SK-N-SH (cell line): ENCODE measurements around the gene SFXN5. TPM values are rescaled to one million over a fixed set of nuclear protein-coding genes. Genes with fewer than 3 reads are reported as not detected.

Experiments
- CTCF ChIA-PET: fragments of 300-600, 350-600 bp; formaldehyde crosslinking; extraction: SDS; loops from one replicate; lab custom pipeline; 2021; lab: Yijun Ruan, JAX
- POLR2A ChIA-PET: fragments of 350-600 bp; sonication (Branson Sonifier 250); formaldehyde crosslinking; extraction: SDS; loops from one replicate; lab custom pipeline; 2020; ENCODE audit warnings: antibody characterized with exemption, inconsistent platforms; lab: Yijun Ruan, JAX
- DNase-seq: peaks from one replicate; pipeline ENCODE4 v3.0.0; 2012
- H2AFZ ChIP-seq: fragments of 200-600 bp; sonication (generic); 2 replicates; pipeline ENCODE4 v1.8.1; 2016; ENCODE audit warnings: antibody characterized with exemption, mild to moderate bottlenecking, low read depth
- H3F3A ChIP-seq: fragments of 200-600 bp; sonication (generic); replicated peaks from 2 replicates; pipeline ENCODE3; 2016; ENCODE audit warnings: antibody characterized with exemption, mild to moderate bottlenecking; ENCODE audit not compliant: insufficient read depth
- H3K27ac ChIP-seq, 2 experiments: fragments of 200-500 bp in 1 of 2; fragments of 200-600 bp in 1 of 2; sonication (Bioruptor generic) in 1 of 2; sonication (generic), shearing (Covaris generic) in 1 of 2; 2 replicates each; pipeline versions ENCODE4 v1.5.1 to v1.6.1; 2014 to 2016; ENCODE audit warnings: low read depth in 2 of 2, inconsistent platforms in 1 of 2, low read length in 1 of 2, mild to moderate bottlenecking in 1 of 2, mixed read lengths in 1 of 2
- H3K27me3 ChIP-seq: fragments of 200-600 bp; sonication (generic), shearing (Covaris generic); 2 replicates; pipeline ENCODE4 v1.6.1; 2016; ENCODE audit warnings: mixed run types; ENCODE audit not compliant: insufficient read depth
- H3K36me3 ChIP-seq, 2 experiments: fragments of 200-500 bp in 1 of 2; fragments of 200-600 bp in 1 of 2; sonication (Bioruptor generic) in 1 of 2; sonication (generic) in 1 of 2; replicated peaks in 1 of 2; 2 replicates each; pipeline versions ENCODE3 to v1.5.1; 2014 to 2016; ENCODE audit warnings: low read length in 1 of 2, mild to moderate bottlenecking in 1 of 2; ENCODE audit not compliant: insufficient read depth in 2 of 2, control insufficient read depth in 1 of 2
- H3K4me1 ChIP-seq, 2 experiments: fragments of 200-500 bp in 1 of 2; fragments of 200-600 bp in 1 of 2; sonication (Bioruptor generic) in 1 of 2; sonication (generic), shearing (Covaris generic) in 1 of 2; 2 replicates each; pipeline versions ENCODE4 v1.5.1 to v1.6.1; 2014 to 2016; ENCODE audit warnings: low read depth in 1 of 2, low read length in 1 of 2, mixed run types in 1 of 2; ENCODE audit not compliant: insufficient read depth in 2 of 2, control insufficient read depth in 1 of 2
- H3K4me2 ChIP-seq: fragments of 200-600 bp; sonication (generic), shearing (Covaris generic); 2 replicates; pipeline ENCODE4 v1.6.1; 2017; ENCODE audit warnings: mixed run types
- H3K4me3 ChIP-seq, 2 experiments: fragments of 200-500 bp in 1 of 2; fragments of 200-600 bp in 1 of 2; sonication (Bioruptor generic) in 1 of 2; sonication (generic), shearing (Covaris generic) in 1 of 2; 2 replicates each; pipeline versions ENCODE4 v1.5.1 to v1.8.1; 2014 to 2016; ENCODE audit warnings: low read depth in 2 of 2, inconsistent platforms in 1 of 2, low read length in 1 of 2, mild to moderate bottlenecking in 1 of 2, mixed read lengths in 1 of 2, moderate library complexity in 1 of 2
- H3K79me2 ChIP-seq: fragments of 200-600 bp; sonication (generic); 2 replicates; pipeline ENCODE4 v1.8.1; 2017; ENCODE audit warnings: mild to moderate bottlenecking; ENCODE audit not compliant: insufficient read depth
- H3K9ac ChIP-seq: fragments of 200-600 bp; sonication (generic); 2 replicates; pipeline ENCODE4 v1.6.1; 2017; ENCODE audit warnings: mixed run types
- H3K9me2 ChIP-seq: fragments of 200-600 bp; sonication (generic); 2 replicates; pipeline ENCODE4 v1.6.1; 2017; ENCODE audit warnings: mixed run types
- H3K9me3 ChIP-seq: fragments of 200-600 bp; sonication (generic); 2 replicates; pipeline ENCODE4 v1.6.1; 2017; ENCODE audit warnings: mixed run types, mild to moderate bottlenecking, moderate library complexity
- H4K20me1 ChIP-seq: fragments of 200-600 bp; sonication (generic); 2 replicates; pipeline ENCODE4 v1.6.1; 2017; ENCODE audit warnings: mild to moderate bottlenecking, mixed run types; ENCODE audit not compliant: insufficient read depth
- CHD2 ChIP-seq: fragments of 150-350 bp; IDR thresholded peaks from 2 replicates; pipeline ENCODE4 v1.6.1; 2018; ENCODE audit warnings: low read length; ENCODE audit not compliant: partially characterized antibody
- CTCF ChIP-seq: fragments of 200-600 bp; sonication (generic); IDR thresholded peaks from 2 replicates; pipeline ENCODE4 v1.6.1; 2017; ENCODE audit warnings: antibody characterized with exemption, mild to moderate bottlenecking, moderate library complexity
- ELF1 ChIP-seq: IDR thresholded peaks from 2 replicates; pipeline ENCODE4 v1.4.0; 2012
- EP300 ChIP-seq, 2 experiments: IDR thresholded peaks; 2 replicates each; pipeline versions ENCODE4 v1.4.0 to v1.6.1; 2012; ENCODE audit warnings: borderline replicate concordance in 1 of 2, low read depth in 1 of 2, low read length in 1 of 2
- EZH2phosphoT487 ChIP-seq: fragments of 200-600 bp; sonication (generic); IDR thresholded peaks from 2 replicates; pipeline ENCODE4 v1.6.1; 2017; ENCODE audit warnings: low read depth, mixed run types, mild to moderate bottlenecking, antibody characterized with exemption, moderate library complexity, borderline replicate concordance
- FOSL2 ChIP-seq: IDR thresholded peaks from 2 replicates; pipeline ENCODE4 v1.4.0; 2012; ENCODE audit warnings: low read depth, mild to moderate bottlenecking, moderate library complexity, borderline replicate concordance
- FOXJ3 ChIP-seq: sonication (generic); formaldehyde crosslinking; IDR thresholded peaks from 2 replicates; pipeline ENCODE4 v1.5.1; 2020; ENCODE audit warnings: mild to moderate bottlenecking, missing genetic modification reagents
- FOXM1 ChIP-seq: IDR thresholded peaks from 2 replicates; pipeline ENCODE4 v1.4.0; 2012; ENCODE audit warnings: low read depth, mild to moderate bottlenecking
- GABPA ChIP-seq: IDR thresholded peaks from 2 replicates; pipeline ENCODE4 v1.4.0; 2012; ENCODE audit warnings: low read depth, mild to moderate bottlenecking
- GATA2 ChIP-seq: sonication (generic); formaldehyde crosslinking; IDR thresholded peaks from 2 replicates; pipeline ENCODE4 v1.5.0; 2020; ENCODE audit warnings: mild to moderate bottlenecking, missing genetic modification reagents
- MEF2A ChIP-seq: IDR thresholded peaks from 2 replicates; pipeline ENCODE4 v1.4.0; 2012; ENCODE audit warnings: low read depth, borderline replicate concordance
- MXI1 ChIP-seq: IDR thresholded peaks from 2 replicates; pipeline ENCODE4 v1.6.1; 2012; ENCODE audit warnings: mild to moderate bottlenecking, low read depth, low read length, improper control_type of control experiment
- NFIC ChIP-seq: IDR thresholded peaks from 2 replicates; pipeline ENCODE4 v1.4.0; 2012; ENCODE audit warnings: borderline replicate concordance
- PBX3 ChIP-seq: IDR thresholded peaks from 2 replicates; pipeline ENCODE4; 2012
- RAD21 ChIP-seq: IDR thresholded peaks from 2 replicates; pipeline ENCODE4 v1.6.1; 2012; ENCODE audit warnings: mild to moderate bottlenecking, low read length
- RCOR1 ChIP-seq: fragments of 150-350 bp; IDR thresholded peaks from 2 replicates; pipeline ENCODE4 v1.6.1; 2017; ENCODE audit warnings: antibody characterized with exemption, low read length
- REST ChIP-seq: IDR thresholded peaks from 2 replicates; pipeline ENCODE4 v1.6.1; 2012; ENCODE audit warnings: mild to moderate bottlenecking, low read depth, low read length, moderate library complexity
- RFX5 ChIP-seq: IDR thresholded peaks from 2 replicates; pipeline ENCODE4 v1.6.1; 2012; ENCODE audit warnings: mild to moderate bottlenecking, improper control_type of control experiment, low read length
- SIN3A ChIP-seq: IDR thresholded peaks from 2 replicates; pipeline ENCODE4 v1.6.1; 2012; ENCODE audit warnings: low read depth, mild to moderate bottlenecking, low read length, moderate library complexity, borderline replicate concordance
- TAF1 ChIP-seq: IDR thresholded peaks from 2 replicates; pipeline ENCODE4 v1.6.1; 2012; ENCODE audit warnings: low read depth, mild to moderate bottlenecking, low read length, moderate library complexity, borderline replicate concordance
- TCF12 ChIP-seq: IDR thresholded peaks from 2 replicates; pipeline ENCODE4 v1.4.0; 2012
- TEAD4 ChIP-seq: IDR thresholded peaks from 2 replicates; pipeline ENCODE4 v1.4.0; 2012; ENCODE audit warnings: mild to moderate bottlenecking, borderline replicate concordance; ENCODE audit not compliant: insufficient read depth
- YY1 ChIP-seq: IDR thresholded peaks from 2 replicates; pipeline ENCODE4 v1.4.0; 2012; ENCODE audit warnings: low read depth, mild to moderate bottlenecking
- WGBS: methylation state at CpG from one replicate; pipeline ENCODE4 v1.1.6; 2017; ENCODE audit warnings: low lambda C conversion rate; 5-methylcytosine and 5-hydroxymethylcytosine counted together
- polyA plus RNA-seq, 3 experiments: library from polyadenylated mRNA; depleted of rRNA; stranded (reverse); fragments of >200 nt; gene quantifications; 2 replicates each; pipeline ENCODE4 v1.2.3, GENCODE V29; 2012

Gene SFXN5
- polyA plus RNA-seq, 1 of the 3 experiments (the other 2 are of a cell fraction), result 9.9 TPM

GRCh38 chr2:72931280-72931910 lies 140.1 kb downstream of the SFXN5 start:
- Histone ChIP-seq H3K27ac (no peak overlapping the region), H3K9ac (no peak overlapping the region), H3K4me3 (no peak overlapping the region), H3K4me1 (peaks cover 4 to 8% of the 10 kb centered on the region in 2 experiments; a peak in 1 of 4 replicates), H3K79me2 (no peaks in the 10 kb centered on the region), H3K9me3 (no peaks in the 10 kb centered on the region), H4K20me1 (no peaks in the 10 kb centered on the region), H3K27me3 (peaks cover 30% of the 10 kb centered on the region), H3K36me3 (no peaks in the 10 kb centered on the region), H3K4me2 (no peak overlapping the region), H3F3A (no peaks in the 10 kb centered on the region), H2AFZ (no peak overlapping the region), H3K9me2 (no peaks in the 10 kb centered on the region)
- POLR2A ChIA-PET, result interaction anchor here (0.9 kb wide), 1 partner anchor 9 kb away, joined by 3 read pairs; no protein-coding TSS in a partner anchor
- 60% methylated on average over 9 of the region's 14 CpGs for WGBS
- TF ChIP-seq FOSL2, result peak; percentile 63; the same call in 1 of the 2 replicates
- TF ChIP-seq NFIC, result peak; percentile 7; the same call in 1 of the 2 replicates
- TF ChIP-seq TCF12, result peak; percentile 35; the same call in 1 of the 2 replicates
- no peak for TF ChIP-seq ELF1
- no peak for DNase-seq
- CTCF ChIA-PET, result interaction anchor here (1.3 to 8.6 kb wide), 2 partner anchors 38 to 246 kb away, joined by 3 to 53 read pairs; no protein-coding TSS in a partner anchor

GRCh38 chr2:72929010-72929409 lies 142.5 kb downstream of the SFXN5 start:
- Histone ChIP-seq H3K36me3 (no peaks in the 10 kb centered on the region), H4K20me1 (0 out of 2 replicates have a peak, but pooled peaks cover 3% of the 10 kb centered on the region), H3F3A (no peaks in the 10 kb centered on the region), H2AFZ (no peak overlapping the region), H3K9ac (no peak overlapping the region), H3K4me2 (no peak overlapping the region), H3K4me1 (peaks cover 4 to 8% of the 10 kb centered on the region in 2 experiments; a peak in 1 of 4 replicates), H3K27ac (no peak overlapping the region), H3K79me2 (no peaks in the 10 kb centered on the region), H3K9me2 (no peaks in the 10 kb centered on the region), H3K27me3 (peaks cover 54% of the 10 kb centered on the region), H3K4me3 (no peak overlapping the region)
- ChIA-PET POLR2A (no interaction called here), CTCF (interaction anchor here (1.3 to 8.6 kb wide), 4 partner anchors 35 to 44 kb away, joined by 3 to 53 read pairs (median 16); partner anchors contain the start of gene SPR)
- WGBS, result 77% methylated on average over 1 of the region's 1 CpG
- no peak for TF ChIP-seq MXI1
- no peak for TF ChIP-seq RCOR1
- TF ChIP-seq CTCF, result no peak
- no peak for TF ChIP-seq GATA2 (CRISPR knock-in tag)
- no peak for TF ChIP-seq PBX3
- no peak for TF ChIP-seq SIN3A
- no peak for TF ChIP-seq YY1
- TF ChIP-seq EZH2phosphoT487, result no peak
- TF ChIP-seq EP300 (IDR thresholded peaks at IDR 0.05; ENCODE audit: borderline replicate concordance in 1 of 2, low read depth in 1 of 2, low read length in 1 of 2), result no peak
- no peak for TF ChIP-seq GABPA
- no peak for TF ChIP-seq MEF2A
- no peak for TF ChIP-seq RAD21
- no peak for TF ChIP-seq FOXM1
- no peak for TF ChIP-seq CHD2
- no peak for TF ChIP-seq TAF1
- TF ChIP-seq REST, result no peak
- TF ChIP-seq RFX5, result no peak
- no peak for TF ChIP-seq FOXJ3
- TF ChIP-seq TEAD4, result no peak
- TF ChIP-seq, all 33 proteins: peak for 0
- DNase-seq, result no peak
- H3K9me3 ChIP-seq, result no peaks in the 10 kb centered on the region
